Stimulated activated CD4-positive, alpha-beta T cell treated with anti-CD3 and anti-CD28 coated beads, Interleukin-1b, Interleukin-23, amount 100 ng/mL, for 4 hours (primary cell): ENCODE results near the gene ELOVL4.
A peak's percentile ranks its signal among the peaks of the same experiment; 100 is the strongest.

ENCODE experiments used
- DNase-seq, 2 donors: peaks; one replicate each; pipeline ENCODE4 v3.0.0-alpha.2; 2020; ENCODE audit warnings: low read depth in 2 of 2

The ELOVL4 gene

GRCh38 chr6:79947191-79948186 lies at the start of gene ELOVL4:
Gene ELOVL4 (minus strand): TSS chr6:79947553. CDS start chr6:79947279, 274 bp downstream.
- DNase-seq: peak; percentile 18 to 41

GRCh38 chr6:79993911-79994309 lies 46.6 kb upstream of the ELOVL4 start:
- no peak for DNase-seq

- no peak for DNase-seq
These were observed 45.9 kb upstream of the ELOVL4 start for GRCh38 chr6:79993012-79993910.

- no peak for DNase-seq
These were observed 42.3 kb upstream of the ELOVL4 start for GRCh38 chr6:79989641-79990040.

GRCh38 chr6:79985128-79985527 lies 37.8 kb upstream of the ELOVL4 start:
- no peak for DNase-seq

- DNase-seq: no peak
These were observed 36.9 kb upstream of the ELOVL4 start for GRCh38 chr6:79984261-79984660.

- DNase-seq: no peak
These were observed 34.3 kb upstream of the ELOVL4 start for GRCh38 chr6:79981652-79982051.

- no peak for DNase-seq
These were observed 23.8 kb upstream of the ELOVL4 start for GRCh38 chr6:79971193-79971592.

- no peak for DNase-seq
These were observed 22.4 kb upstream of the ELOVL4 start for GRCh38 chr6:79969784-79970183.

GRCh38 chr6:79967178-79967577 lies 19.8 kb upstream of the ELOVL4 start:
- no peak for DNase-seq

- no peak for DNase-seq
These were observed 17.3 kb upstream of the ELOVL4 start for GRCh38 chr6:79964607-79965081.

- no peak for DNase-seq
These were observed 7.5 kb upstream of the ELOVL4 start for GRCh38 chr6:79954849-79955248.

GRCh38 chr6:79949233-79949632 lies 1.9 kb upstream of the ELOVL4 start:
- peak; percentile 15 to 19 for DNase-seq

GRCh38 chr6:79946272-79947190 lies 822 bp downstream of the ELOVL4 start:
- DNase-seq: peak in 1 of 2 donors; percentile 7

- DNase-seq: no peak
These were observed 4.2 kb downstream of the ELOVL4 start for GRCh38 chr6:79943133-79943532.

- no peak for DNase-seq
These were observed 5.7 kb downstream of the ELOVL4 start for GRCh38 chr6:79941489-79942151.

GRCh38 chr6:79928478-79928998 lies 18.8 kb downstream of the ELOVL4 start:
- DNase-seq: no peak

GRCh38 chr6:79927758-79928157 lies 19.6 kb downstream of the ELOVL4 start:
- DNase-seq: no peak

- DNase-seq: no peak
These were observed 24.1 kb downstream of the ELOVL4 start for GRCh38 chr6:79923270-79923669.

GRCh38 chr6:79922018-79922417 lies 25.3 kb downstream of the ELOVL4 start:
- no peak for DNase-seq
